ENCODE results near the gene ZNF507.

GRCh38 chr19:32422435-32422834 is 77.0 kb downstream of the ZNF507 start:
- TF ChIP-seq CTCF (IDR thresholded peaks at IDR 0.05) (no peak), POLR2A (IDR thresholded peaks at IDR 0.05) (no peak)
